DND-41 (cell line): ENCODE data around the gene ADIRF.
"Not testable (repeated sequence)": the region's sequence is repeated elsewhere in the genome, so short reads cannot be mapped to it uniquely, and the experiment has no call there.

Source experiments
- ATAC-seq: fragments of 200-7000 bp; cut with Tn5 transposase; 3 replicates; pipeline ENCODE4 v1.9.1; 2021; ENCODE audit warnings: low read depth; ENCODE audit not compliant: insufficient read depth
- DNase-seq: peaks from one replicate; pipeline ENCODE4 v3.0.0-alpha.2; 2020
- H2AFZ ChIP-seq: 2 replicates; pipeline ENCODE4 v1.6.0; 2012; ENCODE audit warnings: low read depth, low read length
- H3K27ac ChIP-seq: 2 replicates; pipeline ENCODE4 v1.5.1; 2012; ENCODE audit warnings: low read length, inconsistent platforms
- H3K27me3 ChIP-seq: fragments of 200-600 bp; sonication (generic); 2 replicates; pipeline ENCODE4 v1.6.0; 2012; ENCODE audit warnings: low read length, mild to moderate bottlenecking, inconsistent platforms; ENCODE audit not compliant: insufficient read depth, poor library complexity
- H3K36me3 ChIP-seq: 2 replicates; pipeline ENCODE4 v1.5.1; 2012; ENCODE audit warnings: low read length, inconsistent platforms; ENCODE audit not compliant: insufficient read depth
- H3K4me1 ChIP-seq: 2 replicates; pipeline ENCODE4 v1.5.1; 2012; ENCODE audit warnings: mild to moderate bottlenecking, low read length; ENCODE audit not compliant: insufficient read depth
- H3K4me2 ChIP-seq: 2 replicates; pipeline ENCODE4 v1.6.0; 2012; ENCODE audit warnings: mild to moderate bottlenecking, moderate library complexity, low read length, inconsistent platforms; ENCODE audit not compliant: insufficient read depth
- H3K4me3 ChIP-seq, 2 experiments: fragments of 200-600 bp in 1 of 2; shearing (Covaris generic) in 1 of 2; 2 replicates each; pipeline ENCODE4 v1.5.1; 2012 to 2016; ENCODE audit warnings: inconsistent platforms in 2 of 2, low read length in 2 of 2, mild to moderate bottlenecking in 2 of 2, low read depth in 1 of 2, moderate library complexity in 1 of 2
- H3K79me2 ChIP-seq: 2 replicates; pipeline ENCODE4 v1.6.0; 2012; ENCODE audit warnings: low read length, inconsistent platforms; ENCODE audit not compliant: insufficient read depth
- H3K9ac ChIP-seq: 2 replicates; pipeline ENCODE4 v1.6.0; 2012; ENCODE audit warnings: low read depth, mild to moderate bottlenecking, inconsistent platforms, low read length, moderate library complexity
- H3K9me3 ChIP-seq: 2 replicates; pipeline ENCODE4 v1.5.1; 2012; ENCODE audit warnings: low read length, moderate library complexity, mild to moderate bottlenecking, inconsistent platforms; ENCODE audit not compliant: insufficient read depth, severe bottlenecking
- H4K20me1 ChIP-seq: 2 replicates; pipeline ENCODE4 v1.6.0; 2012; ENCODE audit warnings: low read length; ENCODE audit not compliant: insufficient read depth
- CTCF ChIP-seq: IDR thresholded peaks from 2 replicates; pipeline ENCODE4 v1.5.1; 2012; ENCODE audit warnings: borderline replicate concordance, low read length, moderate library complexity, mild to moderate bottlenecking; ENCODE audit not compliant: poor library complexity, severe bottlenecking; ENCODE audit errors: extremely low read depth
- EZH2 ChIP-seq: IDR thresholded peaks from 3 replicates; pipeline ENCODE4 v1.6.1; 2012; ENCODE audit warnings: borderline replicate concordance, low read depth, mild to moderate bottlenecking, moderate library complexity, low read length, inconsistent platforms; ENCODE audit not compliant: severe bottlenecking

ADIRF gene

GRCh38 chr10:86931872-86932271 is 36.4 kb upstream of the ADIRF start:
- no peak overlapping the region for H3K27ac ChIP-seq
- H3K9ac ChIP-seq, result no peak overlapping the region
- TF ChIP-seq EZH2, result no peak
- no peak for TF ChIP-seq CTCF
- H4K20me1 ChIP-seq, result no peaks in the 10 kb centered on the region
- H3K36me3 ChIP-seq, result no peaks in the 10 kb centered on the region
- no peaks in the 10 kb centered on the region for H3K27me3 ChIP-seq
- H3K79me2 ChIP-seq, result no peaks in the 10 kb centered on the region
- ATAC-seq (no peak), DNase-seq (no peak)
- no peak overlapping the region for H3K4me3 ChIP-seq
- no peak overlapping the region for H3K4me2 ChIP-seq
- H3K4me1 ChIP-seq, result no peaks in the 10 kb centered on the region
- no peaks in the 10 kb centered on the region for H3K9me3 ChIP-seq
- no peak overlapping the region for H2AFZ ChIP-seq

- no peak overlapping the region for H3K27ac ChIP-seq
- H3K9ac ChIP-seq, result no peak overlapping the region
- H3K9me3 ChIP-seq, result no peaks in the 10 kb centered on the region
- H3K4me1 ChIP-seq, result no peaks in the 10 kb centered on the region
- no peaks in the 10 kb centered on the region for H3K27me3 ChIP-seq
- no peaks in the 10 kb centered on the region for H3K79me2 ChIP-seq
- no peak overlapping the region for H3K4me2 ChIP-seq
- H3K36me3 ChIP-seq, result no peaks in the 10 kb centered on the region
- no peaks in the 10 kb centered on the region for H4K20me1 ChIP-seq
- H2AFZ ChIP-seq, result no peak overlapping the region
- ATAC-seq (peak; percentile 22; the same call in 1 of the 3 replicates), DNase-seq (no peak)
- H3K4me3 ChIP-seq, result no peak overlapping the region
- TF ChIP-seq CTCF (no peak), EZH2 (no peak)
Measured at GRCh38 chr10:86932674-86933073, 35.6 kb upstream of the ADIRF start.

GRCh38 chr10:86934162-86934711 is 34.0 kb upstream of the ADIRF start:
- H3K9ac ChIP-seq, H3K27ac ChIP-seq, H3K27me3 ChIP-seq, ATAC-seq, H3K4me2 ChIP-seq, H3K9me3 ChIP-seq, H3K4me1 ChIP-seq, H3K4me3 ChIP-seq, DNase-seq, H3K79me2 ChIP-seq, H3K36me3 ChIP-seq, H4K20me1 ChIP-seq, H2AFZ ChIP-seq: not testable (repeated sequence)

- H4K20me1 ChIP-seq, result no peaks in the 10 kb centered on the region
- no peak overlapping the region for H3K4me3 ChIP-seq
- H3K27ac ChIP-seq, result no peak overlapping the region
- H3K9me3 ChIP-seq, result no peaks in the 10 kb centered on the region
- no peaks in the 10 kb centered on the region for H3K36me3 ChIP-seq
- no peaks in the 10 kb centered on the region for H3K27me3 ChIP-seq
- H3K9ac ChIP-seq, result no peak overlapping the region
- H3K4me1 ChIP-seq, result peaks cover 4% of the 10 kb centered on the region
- DNase-seq, result no peak
- H3K79me2 ChIP-seq, result no peaks in the 10 kb centered on the region
- no peak for ATAC-seq
- no peak overlapping the region for H2AFZ ChIP-seq
- TF ChIP-seq EZH2, result no peak
- no peak for TF ChIP-seq CTCF
- no peak overlapping the region for H3K4me2 ChIP-seq
Measured at GRCh38 chr10:86936661-86937501, 31.4 kb upstream of the ADIRF start.
